ENCODE results near the gene GAS5.

The GAS5 gene

GRCh38 chr1:173867753-173868265, at the start of gene GAS5:
GAS5 (minus strand) TSS chr1:173867989.
- H3K9me3 ChIP-seq (ENCODE audit: low read length) = no peaks in the 10 kb centered on the region
- H3K27me3 ChIP-seq (ENCODE audit: insufficient read depth, low read length) = no peaks in the 10 kb centered on the region
- peak within 1 kb of the TSS; percentile 90 for H3K4me3 ChIP-seq (ENCODE audit: low read depth, low read length, poor library complexity, severe bottlenecking)
- peaks cover 21% of the 10 kb centered on the region for H3K79me2 ChIP-seq (ENCODE audit: insufficient read depth, low read length)
- H3K4me2 ChIP-seq (ENCODE audit: low read length) = peak within 1 kb of the TSS; percentile 97
- peaks cover 49% of the 10 kb centered on the region for H3K36me3 ChIP-seq (ENCODE audit: insufficient read depth, low read length)
- no peak within 1 kb of the TSS for H2AFZ ChIP-seq (ENCODE audit: low read length)
- H4K20me1 ChIP-seq (ENCODE audit: insufficient read depth, low read length) = no peaks in the 10 kb centered on the region
- peak within 1 kb of the TSS; percentile 85 for H3K27ac ChIP-seq (ENCODE audit: low read depth, low read length, poor library complexity, severe bottlenecking)
- H3K9ac ChIP-seq (ENCODE audit: low read length) = peak within 1 kb of the TSS; percentile 87
- H3K9me2 ChIP-seq (ENCODE audit: low read depth, low read length) = no peaks in the 10 kb centered on the region
- peaks cover 66% of the 10 kb centered on the region for H3K4me1 ChIP-seq (ENCODE audit: insufficient read depth, low read length, severe bottlenecking)
- H3F3A ChIP-seq (ENCODE audit: insufficient read depth, low read length) = peaks cover 34% of the 10 kb centered on the region; the same call in 1 of the 2 replicates
- no peak for TF ChIP-seq EZH2 (IDR thresholded peaks at IDR 0.05; ENCODE audit: borderline replicate concordance, low read length)
- TF ChIP-seq CTCF (IDR thresholded peaks at IDR 0.05; ENCODE audit: low read length) = no peak

- Histone ChIP-seq H3K9me3 (ENCODE audit: low read length) (no peaks in the 10 kb centered on the region), H3K4me3 (ENCODE audit: low read depth, low read length, poor library complexity, severe bottlenecking) (no peak within 1 kb of the TSS), H3K79me2 (ENCODE audit: insufficient read depth, low read length) (no peaks in the 10 kb centered on the region), H3K4me2 (ENCODE audit: low read length) (no peak within 1 kb of the TSS), H4K20me1 (ENCODE audit: insufficient read depth, low read length) (no peaks in the 10 kb centered on the region), H3K9ac (ENCODE audit: low read length) (no peak within 1 kb of the TSS), H3K4me1 (ENCODE audit: insufficient read depth, low read length, severe bottlenecking) (no peaks in the 10 kb centered on the region), H3K9me2 (ENCODE audit: low read depth, low read length) (no peaks in the 10 kb centered on the region), H3K36me3 (ENCODE audit: insufficient read depth, low read length) (no peaks in the 10 kb centered on the region), H3K27ac (ENCODE audit: low read depth, low read length, poor library complexity, severe bottlenecking) (no peak within 1 kb of the TSS), H2AFZ (ENCODE audit: low read length) (no peak within 1 kb of the TSS), H3F3A (ENCODE audit: insufficient read depth, low read length) (no peaks in the 10 kb centered on the region), H3K27me3 (ENCODE audit: insufficient read depth, low read length) (no peaks in the 10 kb centered on the region)
- TF ChIP-seq EZH2 (IDR thresholded peaks at IDR 0.05; ENCODE audit: borderline replicate concordance, low read length) = no peak
- TF ChIP-seq CTCF (IDR thresholded peaks at IDR 0.05; ENCODE audit: low read length) = no peak
These were observed 49.4 kb upstream of the GAS5 start, which contains the start of gene SERPINC1 for GRCh38 chr1:173917149-173917548. SERPINC1 (minus strand) TSS chr1:173917327; CDS start chr1:173917259, 68 bp downstream.

GRCh38 chr1:173916667-173917066, 48.9 kb upstream of the GAS5 start:
- TF ChIP-seq CTCF (IDR thresholded peaks at IDR 0.05; ENCODE audit: low read length) = no peak
- no peak for TF ChIP-seq EZH2 (IDR thresholded peaks at IDR 0.05; ENCODE audit: borderline replicate concordance, low read length)
- Histone ChIP-seq H3K4me2 (ENCODE audit: low read length) (no peak overlapping the region), H3K9me3 (ENCODE audit: low read length) (no peaks in the 10 kb centered on the region), H3K36me3 (ENCODE audit: insufficient read depth, low read length) (no peaks in the 10 kb centered on the region), H4K20me1 (ENCODE audit: insufficient read depth, low read length) (no peaks in the 10 kb centered on the region), H3K27ac (ENCODE audit: low read depth, low read length, poor library complexity, severe bottlenecking) (no peak overlapping the region), H3K9me2 (ENCODE audit: low read depth, low read length) (no peaks in the 10 kb centered on the region), H3K4me1 (ENCODE audit: insufficient read depth, low read length, severe bottlenecking) (no peaks in the 10 kb centered on the region), H2AFZ (ENCODE audit: low read length) (no peak overlapping the region), H3K4me3 (ENCODE audit: low read depth, low read length, poor library complexity, severe bottlenecking) (no peak overlapping the region), H3K27me3 (ENCODE audit: insufficient read depth, low read length) (no peaks in the 10 kb centered on the region), H3F3A (ENCODE audit: insufficient read depth, low read length) (no peaks in the 10 kb centered on the region), H3K79me2 (ENCODE audit: insufficient read depth, low read length) (no peaks in the 10 kb centered on the region), H3K9ac (ENCODE audit: low read length) (no peak overlapping the region)
